ENCODE results near the gene LYPD5. TPM values are rescaled to one million over a fixed set of nuclear protein-coding genes. Genes with fewer than 3 reads are reported as not detected.
A peak's percentile ranks its signal among the peaks of the same experiment; 100 is the strongest.

Gene LYPD5
- total and polyA plus RNA-seq, 10 donors: 2.1 to 48.1 (median 7.0) TPM

- TF ChIP-seq POLR2AphosphoS5 (IDR thresholded peaks at IDR 0.05) (peak in 1 of 3 donors; percentile 45), POLR2A (IDR thresholded peaks at IDR 0.05) (no peak), CTCF (IDR thresholded peaks at IDR 0.05 in 8 of 11, conservative IDR thresholded peaks at IDR 0.05 in 3 of 11) (peak; percentile 88 to 97 (median 94))
- intact Hi-C loops (cut with DNase I; ENCODE audit: low total_unique reads): loop anchor here (1.0 kb wide), 1 partner anchor 40 kb away; no protein-coding TSS in a partner anchor
- peak; percentile 84 for DNase-seq
- H3K27ac ChIP-seq: peak overlapping the region in 5 of 8 donors; percentile 51 to 86 (median 81)
- no peaks in the 10 kb centered on the region for H3K36me3 ChIP-seq
- H3K9me3 ChIP-seq: no peaks in the 10 kb centered on the region
- 16 to 24% (median 18%) methylated on average over 7 to 10 of the region's 10 CpGs for WGBS, 5 donors
- peaks cover 0 to 17% (median 0%) of the 10 kb centered on the region in 7 donors for H3K27me3 ChIP-seq (replicated peaks in 1 of 7)
- peaks cover 0 to 52% (median 29%) of the 10 kb centered on the region in 6 donors for H3K4me1 ChIP-seq
- H3K4me3 ChIP-seq: peak overlapping the region in 1 of 8 donors; percentile 25
Observed at GRCh38 chr19:43784981-43785808, 17.1 kb downstream of the LYPD5 start.

DNA sequence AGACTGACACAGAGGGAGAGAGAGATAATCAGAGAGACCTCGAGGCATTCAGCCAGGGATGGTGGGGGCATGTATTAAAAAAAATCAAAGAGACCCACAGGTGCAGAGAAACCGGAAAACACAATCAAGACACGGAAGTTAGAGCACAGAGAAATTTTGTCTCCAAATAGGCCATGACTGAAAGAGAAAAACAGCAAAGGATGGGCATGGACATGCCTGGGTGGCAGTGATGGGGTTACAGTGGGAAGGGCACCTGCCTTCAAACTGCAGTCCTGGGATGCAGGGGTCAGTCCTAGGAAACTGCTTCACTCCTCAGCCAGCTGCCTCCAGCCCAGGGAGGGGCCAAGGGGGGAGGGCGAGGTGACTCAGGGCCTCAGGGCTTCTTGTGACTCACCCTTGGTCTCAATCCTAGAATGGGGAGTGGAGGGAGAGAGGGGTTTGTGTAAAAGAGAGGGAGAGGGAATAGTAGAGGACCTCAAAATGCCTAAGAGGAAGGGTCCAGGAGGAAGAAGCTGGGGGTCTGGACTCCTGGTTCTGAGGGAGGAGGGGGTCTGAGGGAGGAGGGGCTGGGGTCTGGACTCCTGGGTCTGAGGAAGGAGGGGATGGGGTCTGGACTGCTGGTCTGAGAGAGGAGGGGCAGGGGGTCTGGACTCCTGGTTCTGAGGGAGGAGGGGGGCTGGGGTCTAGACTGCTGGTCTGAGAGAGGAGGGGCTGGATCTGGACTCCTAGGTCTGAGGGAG lies 17.8 kb downstream of the LYPD5 start:
- Histone ChIP-seq H3K36me3 (no peaks in the 10 kb centered on the region), H3K27me3 (replicated peaks in 1 of 7) (peaks cover 0 to 13% (median 0%) of the 10 kb centered on the region in 7 donors), H3K9me3 (no peaks in the 10 kb centered on the region), H3K27ac (peak overlapping the region; percentile 29 to 86 (median 72)), H3K4me1 (peaks cover 3 to 59% (median 36%) of the 10 kb centered on the region in 6 donors), H3K4me3 (no peak overlapping the region)
- 51 to 60% (median 56%) methylated on average over 4 of the region's 4 CpGs for WGBS, 5 donors
- intact Hi-C loops (cut with DNase I; ENCODE audit: low total_unique reads): no loop called here
- no peak for DNase-seq
- no peak for TF ChIP-seq CTCF (IDR thresholded peaks at IDR 0.05 in 8 of 11, conservative IDR thresholded peaks at IDR 0.05 in 3 of 11)
- no peak for TF ChIP-seq POLR2A (IDR thresholded peaks at IDR 0.05)
- TF ChIP-seq POLR2AphosphoS5 (IDR thresholded peaks at IDR 0.05): no peak

DNA sequence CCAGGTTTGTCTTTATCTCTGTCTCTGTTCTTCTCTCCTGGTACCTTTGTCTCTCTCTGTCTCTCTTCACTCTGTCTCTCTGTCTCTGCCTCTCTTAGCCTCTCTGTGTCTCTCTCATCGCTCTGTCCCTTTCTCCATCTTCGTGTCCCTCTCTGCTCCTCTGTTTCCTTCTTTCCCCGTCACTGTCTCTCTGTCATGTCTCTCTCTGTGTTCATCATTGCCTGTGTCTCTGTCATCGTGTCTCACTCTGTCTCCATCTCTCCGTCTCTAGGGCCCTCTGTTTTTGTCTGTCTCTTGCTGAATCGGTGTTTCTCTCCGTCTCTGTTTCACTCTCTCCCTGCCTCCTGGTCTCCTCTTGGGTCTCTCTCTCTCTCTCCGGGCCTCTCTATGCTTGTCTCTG lies 18.6 kb downstream of the LYPD5 start:
- Histone ChIP-seq H3K27me3 (replicated peaks in 1 of 7) (peaks cover 0 to 7% (median 0%) of the 10 kb centered on the region in 7 donors), H3K4me1 (peaks cover 8 to 67% (median 44%) of the 10 kb centered on the region in 6 donors), H3K27ac (peak overlapping the region; percentile 29 to 86 (median 72)), H3K4me3 (no peak overlapping the region), H3K9me3 (no peaks in the 10 kb centered on the region), H3K36me3 (no peaks in the 10 kb centered on the region)
- intact Hi-C loops (cut with DNase I; ENCODE audit: low total_unique reads): no loop called here
- TF ChIP-seq POLR2AphosphoS5 (IDR thresholded peaks at IDR 0.05): no peak
- no peak for TF ChIP-seq POLR2A (IDR thresholded peaks at IDR 0.05)
- TF ChIP-seq CTCF (IDR thresholded peaks at IDR 0.05 in 8 of 11, conservative IDR thresholded peaks at IDR 0.05 in 3 of 11): no peak
- WGBS, 5 donors: 84 to 93% (median 87%) methylated on average over 8 of the region's 8 CpGs
- no peak for DNase-seq

Data from spleen (tissue), 11 donors.